ENCODE results near the gene WBP2. TPM values are rescaled to one million over a fixed set of nuclear protein-coding genes. Genes with fewer than 3 reads are reported as not detected.

The WBP2 gene
- total and polyA plus RNA-seq, 2 of the 13 experiments (the other 11 are each of a cell fraction or from before 2014, with no cell fraction given), result 29.2 to 29.5 TPM

- TF ChIP-seq SNAI1 (CRISPR knock-in tag; IDR thresholded peaks at IDR 0.05; ENCODE audit: borderline replicate concordance) (no peak), ZNF296 (CRISPR knock-in tag; conservative IDR thresholded peaks at IDR 0.05) (peak; percentile 22; the same call in 1 of the 2 replicates), ZHX1 (CRISPR knock-in tag; IDR thresholded peaks at IDR 0.05; ENCODE audit: low read depth) (peak; percentile 76; the same call in 1 of the 2 replicates), KDM5B (CRISPR knock-in tag; IDR thresholded peaks at IDR 0.05; ENCODE audit: borderline replicate concordance) (no peak), ZHX2 (IDR thresholded peaks at IDR 0.05; ENCODE audit: low read depth) (peak; percentile 39; the same call in 1 of the 2 replicates), ZHX2 (CRISPR knock-in tag; IDR thresholded peaks at IDR 0.05; ENCODE audit: borderline replicate concordance) (no peak), CEBPB (IDR thresholded peaks at IDR 0.05; ENCODE audit: borderline replicate concordance, low read depth, low read length) (peak; percentile 62; the same call in 1 of the 2 replicates), ZNF747 (CRISPR knock-in tag; IDR thresholded peaks at IDR 0.05; ENCODE audit: borderline replicate concordance) (peak; percentile 23; the same call in 1 of the 2 replicates), GPN1 (CRISPR knock-in tag; IDR thresholded peaks at IDR 0.05; ENCODE audit: borderline replicate concordance) (0 out of 2 replicates have a peak, but pooled peaks have one; percentile 42), HDAC6 (IDR thresholded peaks at IDR 0.05; ENCODE audit: low read depth, low read length) (no peak), HOXA5 (CRISPR knock-in tag; IDR thresholded peaks at IDR 0.05) (no peak), KMT2B (CRISPR knock-in tag; IDR thresholded peaks at IDR 0.05) (no peak), ZNF414 (CRISPR knock-in tag; IDR thresholded peaks at IDR 0.05) (peak; percentile 15; the same call in 1 of the 2 replicates), ZNF577 (CRISPR knock-in tag; IDR thresholded peaks at IDR 0.05; ENCODE audit: borderline replicate concordance, low read depth) (no peak), ZNF589 (CRISPR knock-in tag; conservative IDR thresholded peaks at IDR 0.05) (peak; percentile 21; the same call in 1 of the 2 replicates), DNMT1 (CRISPR knock-in tag; IDR thresholded peaks at IDR 0.05) (no peak), ZNF597 (CRISPR knock-in tag; IDR thresholded peaks at IDR 0.05) (no peak)
Measured at GRCh38 chr17:75891022-75891604, 36.0 kb upstream of the WBP2 start (continued).

All from HepG2 (cell line).